PC-9 (cell line): Measurements from ENCODE around the gene MYO10. TPM values are rescaled to one million over a fixed set of nuclear protein-coding genes. Genes with fewer than 3 reads are reported as not detected.

Experiments used
- BruUV-seq: library from RNA; stranded (reverse); fragments of 400-500 nt; replicated peaks from 2 replicates; lab custom pipeline; 2021; lab: Mats Ljungman, UMichigan
- CTCF ChIA-PET: fragments of 300-600 bp; sonication (Branson Sonifier 250); formaldehyde crosslinking; loops from one replicate; lab custom pipeline; 2022; ENCODE audit warnings: antibody characterized with exemption; lab: Charles Lee
- POLR2A ChIA-PET: fragments of 300-600 bp; sonication (Branson Sonifier 250); formaldehyde crosslinking; loops from one replicate; lab custom pipeline; 2022; ENCODE audit warnings: antibody characterized with exemption; ENCODE audit not compliant: unreplicated experiment; lab: Charles Lee
- DNase-seq, 2 experiments: peaks; one replicate each; pipeline versions ENCODE4 v3.0.0 to v3.0.0-alpha.2; 2015 to 2022; ENCODE audit warnings: mixed read lengths in 1 of 2
- H2AFZ ChIP-seq: fragments of 200-600 bp; sonication (generic); 2 replicates; pipeline ENCODE4 v1.8.1; 2017; ENCODE audit warnings: antibody characterized with exemption
- H3F3A ChIP-seq: fragments of 200-600 bp; sonication (generic); 2 replicates; pipeline ENCODE4 v1.8.1; 2017; ENCODE audit warnings: antibody characterized with exemption, mild to moderate bottlenecking, low read depth; ENCODE audit not compliant: insufficient read depth
- H3K27ac ChIP-seq: fragments of 200-600 bp; sonication (generic); 2 replicates; pipeline ENCODE4 v1.6.1; 2016; ENCODE audit warnings: mixed run types
- H3K27me3 ChIP-seq: fragments of 200-600 bp; sonication (generic); 2 replicates; pipeline ENCODE4 v1.6.1; 2016; ENCODE audit warnings: low read depth, mixed run types; ENCODE audit not compliant: insufficient read depth
- H3K36me3 ChIP-seq: fragments of 200-600 bp; sonication (generic); 2 replicates; pipeline ENCODE4 v1.6.1; 2016; ENCODE audit warnings: low read depth, mixed run types
- H3K4me1 ChIP-seq: fragments of 200-600 bp; sonication (generic); replicated peaks from 2 replicates; pipeline ENCODE4 v1.6.1; 2016; ENCODE audit warnings: mixed run types; ENCODE audit not compliant: insufficient read depth
- H3K4me2 ChIP-seq: fragments of 200-600 bp; sonication (generic); 2 replicates; pipeline ENCODE4 v1.6.1; 2017; ENCODE audit warnings: mixed run types
- H3K4me3 ChIP-seq: fragments of 200-600 bp; sonication (generic); 2 replicates; pipeline ENCODE4 v1.6.1; 2016; ENCODE audit warnings: mixed run types
- H3K79me2 ChIP-seq: fragments of 200-600 bp; sonication (generic); 2 replicates; pipeline ENCODE4 v1.6.1; 2017; ENCODE audit warnings: low read depth, mixed run types
- H3K9me2 ChIP-seq: fragments of 200-600 bp; sonication (generic); 2 replicates; pipeline ENCODE4 v1.8.1; 2017; ENCODE audit warnings: mild to moderate bottlenecking; ENCODE audit not compliant: insufficient read depth
- H3K9me3 ChIP-seq: fragments of 200-600 bp; sonication (generic); 2 replicates; pipeline ENCODE4 v1.8.1; 2016; ENCODE audit warnings: low read depth; ENCODE audit not compliant: insufficient read depth
- H4K20me1 ChIP-seq: fragments of 200-600 bp; sonication (generic); 2 replicates; pipeline ENCODE4 v1.8.1; 2017; ENCODE audit not compliant: insufficient read depth
- EZH2 ChIP-seq: fragments of 200-600 bp; sonication (generic); IDR thresholded peaks from 2 replicates; pipeline ENCODE4 v1.8.0; 2017; ENCODE audit warnings: antibody characterized with exemption, low read depth
- intact Hi-C: fragments of 100-400 bp; cut with micrococcal nuclease; formaldehyde crosslinking; loops from one replicate; pipeline ENCODE4 v1.10.0; 2022; ENCODE audit not compliant: unreplicated experiment
- total RNA-seq: library from RNA; stranded (reverse); gene quantifications from 2 replicates; pipeline ENCODE4 v1.2.3, GENCODE V29; 2021
- TF ChIP-seq, protein P1 (sequence below): fragments of 200-600 bp; sonication (generic); conservative IDR thresholded peaks from 2 replicates; pipeline ENCODE4 v1.6.1; 2017; ENCODE audit warnings: mixed run types, antibody characterized with exemption, mild to moderate bottlenecking, moderate library complexity

Gene MYO10
- total RNA-seq, 1 experiment from 2014 or later: 92.8 TPM

GRCh38 chr5:16803831-16804230 lies 132.3 kb downstream of the MYO10 start:
- BruUV-seq: no TSS peak
- no peaks in the 10 kb centered on the region for H3K27me3 ChIP-seq
- ChIA-PET CTCF (interaction anchor here (1.1 kb wide), 1 partner anchor 147 kb away, joined by 7 read pairs; no protein-coding TSS in a partner anchor), POLR2A (no interaction called here)
- no peak overlapping the region for H3K27ac ChIP-seq
- DNase-seq: no peak
- H3K4me2 ChIP-seq: no peak overlapping the region
- no peaks in the 10 kb centered on the region for H3K36me3 ChIP-seq
- H3K4me3 ChIP-seq: no peak overlapping the region
- peaks cover 18% of the 10 kb centered on the region for H3K79me2 ChIP-seq
- H2AFZ ChIP-seq: no peak overlapping the region
- no peaks in the 10 kb centered on the region; the same call in 1 of the 2 replicates for H4K20me1 ChIP-seq
- intact Hi-C loops: no loop called here
- H3K4me1 ChIP-seq: peaks cover 9% of the 10 kb centered on the region; the same call in 1 of the 2 replicates
- H3F3A ChIP-seq: no peaks in the 10 kb centered on the region
- H3K9me3 ChIP-seq: no peaks in the 10 kb centered on the region
- TF ChIP-seq, protein P1, sequence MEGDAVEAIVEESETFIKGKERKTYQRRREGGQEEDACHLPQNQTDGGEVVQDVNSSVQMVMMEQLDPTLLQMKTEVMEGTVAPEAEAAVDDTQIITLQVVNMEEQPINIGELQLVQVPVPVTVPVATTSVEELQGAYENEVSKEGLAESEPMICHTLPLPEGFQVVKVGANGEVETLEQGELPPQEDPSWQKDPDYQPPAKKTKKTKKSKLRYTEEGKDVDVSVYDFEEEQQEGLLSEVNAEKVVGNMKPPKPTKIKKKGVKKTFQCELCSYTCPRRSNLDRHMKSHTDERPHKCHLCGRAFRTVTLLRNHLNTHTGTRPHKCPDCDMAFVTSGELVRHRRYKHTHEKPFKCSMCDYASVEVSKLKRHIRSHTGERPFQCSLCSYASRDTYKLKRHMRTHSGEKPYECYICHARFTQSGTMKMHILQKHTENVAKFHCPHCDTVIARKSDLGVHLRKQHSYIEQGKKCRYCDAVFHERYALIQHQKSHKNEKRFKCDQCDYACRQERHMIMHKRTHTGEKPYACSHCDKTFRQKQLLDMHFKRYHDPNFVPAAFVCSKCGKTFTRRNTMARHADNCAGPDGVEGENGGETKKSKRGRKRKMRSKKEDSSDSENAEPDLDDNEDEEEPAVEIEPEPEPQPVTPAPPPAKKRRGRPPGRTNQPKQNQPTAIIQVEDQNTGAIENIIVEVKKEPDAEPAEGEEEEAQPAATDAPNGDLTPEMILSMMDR: no peak
- H3K9me2 ChIP-seq: no peaks in the 10 kb centered on the region

DNA sequence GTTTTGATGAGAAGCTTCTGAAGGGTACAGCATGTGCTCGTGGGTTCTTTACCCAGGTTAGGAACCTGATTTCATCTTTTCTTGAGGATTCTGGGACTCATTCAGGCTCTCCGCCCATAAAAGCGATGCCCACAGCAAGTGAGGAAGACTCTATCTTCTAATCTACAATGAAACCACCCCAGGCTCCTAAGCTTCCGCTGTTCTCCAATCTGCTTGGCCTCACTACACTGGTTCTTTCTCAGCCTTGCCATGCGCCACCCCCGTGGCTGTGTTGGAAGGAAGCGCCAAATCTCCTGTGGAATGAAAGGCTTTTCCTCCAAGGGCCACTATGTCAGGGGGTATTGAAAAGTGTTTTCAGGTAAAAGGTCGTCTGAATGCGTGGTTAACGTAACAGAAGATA lies 135.6 kb downstream of the MYO10 start:
- intact Hi-C loops: no loop called here
- H2AFZ ChIP-seq: no peak overlapping the region
- H3K4me1 ChIP-seq: no peaks in the 10 kb centered on the region
- no peaks in the 10 kb centered on the region for H3K9me3 ChIP-seq
- H3K79me2 ChIP-seq: no peaks in the 10 kb centered on the region
- ChIA-PET CTCF (no interaction called here), POLR2A (no interaction called here)
- no TSS peak for BruUV-seq
- H3K27ac ChIP-seq: no peak overlapping the region
- no peaks in the 10 kb centered on the region for H3F3A ChIP-seq
- no peaks in the 10 kb centered on the region for H3K9me2 ChIP-seq
- H3K27me3 ChIP-seq: no peaks in the 10 kb centered on the region
- H3K36me3 ChIP-seq: no peaks in the 10 kb centered on the region
- H4K20me1 ChIP-seq: no peaks in the 10 kb centered on the region
- H3K4me3 ChIP-seq: no peak overlapping the region
- DNase-seq: no peak
- TF ChIP-seq, protein P1: no peak
- TF ChIP-seq EZH2: no peak
- H3K4me2 ChIP-seq: no peak overlapping the region

DNA sequence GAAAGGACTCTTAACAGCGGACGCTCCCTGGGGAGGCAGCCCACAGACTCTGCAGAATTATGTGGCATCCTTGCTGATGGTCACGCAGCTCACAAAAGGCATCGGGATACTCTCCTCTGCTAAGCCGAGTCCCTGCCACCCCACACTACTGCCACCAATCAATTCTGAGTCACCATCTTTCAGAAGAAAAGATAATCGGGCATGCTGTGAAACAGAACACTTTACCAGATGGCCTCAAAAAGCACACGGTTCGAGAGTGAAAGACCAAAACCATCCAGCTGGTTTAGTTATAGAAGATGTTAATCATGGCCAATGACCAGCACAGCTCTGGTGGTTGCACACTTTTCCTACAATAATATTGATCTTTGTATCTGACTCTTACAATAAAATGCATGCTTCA lies 136.3 kb downstream of the MYO10 start:
- no peak overlapping the region for H3K27ac ChIP-seq
- H3K9me2 ChIP-seq: no peaks in the 10 kb centered on the region
- H3K4me3 ChIP-seq: no peak overlapping the region
- TF ChIP-seq, protein P1: no peak
- TF ChIP-seq EZH2: no peak
- BruUV-seq: no TSS peak
- POLR2A ChIA-PET: no interaction called here
- no peaks in the 10 kb centered on the region for H3K27me3 ChIP-seq
- H3K9me3 ChIP-seq: no peaks in the 10 kb centered on the region
- H3F3A ChIP-seq: no peaks in the 10 kb centered on the region
- CTCF ChIA-PET: interaction anchor here (0.6 kb wide), 1 partner anchor 95 kb away, joined by 3 read pairs; no protein-coding TSS in a partner anchor
- no peak for DNase-seq
- H2AFZ ChIP-seq: no peak overlapping the region
- H3K79me2 ChIP-seq: no peaks in the 10 kb centered on the region
- intact Hi-C loops: no loop called here
- no peaks in the 10 kb centered on the region for H3K36me3 ChIP-seq
- H3K4me1 ChIP-seq: no peaks in the 10 kb centered on the region
- no peaks in the 10 kb centered on the region for H4K20me1 ChIP-seq
- no peak overlapping the region for H3K4me2 ChIP-seq
